Right atrium auricular region (tissue), 2 donors: ENCODE measurements around the gene KCNQ1OT1. TPM values are rescaled to one million over a fixed set of nuclear protein-coding genes. Genes with fewer than 3 reads are reported as not detected.

ENCODE experiments used
- DNase-seq: peaks from one replicate; pipeline ENCODE4 v3.0.0-alpha.2; 2019; ENCODE audit warnings: low spot score
- H3K27ac ChIP-seq, 2 donors: fragments of 200-600 bp; sonication (generic); 1 replicate in 1 of 2; 2 replicates in 1 of 2; pipeline ENCODE4 v1.5.1; 2016 to 2019
- H3K27me3 ChIP-seq, 2 donors: fragments of 200-600 bp; sonication (generic); one replicate each; pipeline versions ENCODE4 v1.5.1 to v1.6.0; 2017 to 2019
- H3K36me3 ChIP-seq: fragments of 200-600 bp; sonication (generic); one replicate; pipeline ENCODE4 v1.5.1; 2016
- H3K4me1 ChIP-seq, 2 donors: fragments of 200-600 bp; sonication (generic); one replicate each; pipeline versions ENCODE4 v1.5.1 to v1.6.0; 2017 to 2019
- H3K4me3 ChIP-seq, 2 donors: fragments of 200-600 bp; sonication (generic); 1 replicate in 1 of 2; 2 replicates in 1 of 2; pipeline ENCODE4 v1.5.1; 2017 to 2019; ENCODE audit warnings: mild to moderate bottlenecking in 1 of 2, moderate library complexity in 1 of 2
- H3K9me3 ChIP-seq, 2 donors: fragments of 200-600 bp; sonication (generic); one replicate each; pipeline ENCODE4 v1.5.1; 2019
- total RNA-seq, 2 donors: library from RNA; depleted of rRNA; stranded (reverse); fragments of >200 nt; gene quantifications; one replicate each; pipeline ENCODE4 v1.1.0, GENCODE V29; 2016
- TF ChIP-seq, protein P1 (sequence below), 2 donors: fragments of 200-600 bp; sonication (generic); IDR thresholded peaks; one replicate each; pipeline ENCODE4 v1.5.1; 2019; ENCODE audit warnings: antibody characterized with exemption in 2 of 2

The KCNQ1OT1 gene
- total RNA-seq, 2 donors from 2014 or later, result 0.35 to 0.37 TPM

DNA sequence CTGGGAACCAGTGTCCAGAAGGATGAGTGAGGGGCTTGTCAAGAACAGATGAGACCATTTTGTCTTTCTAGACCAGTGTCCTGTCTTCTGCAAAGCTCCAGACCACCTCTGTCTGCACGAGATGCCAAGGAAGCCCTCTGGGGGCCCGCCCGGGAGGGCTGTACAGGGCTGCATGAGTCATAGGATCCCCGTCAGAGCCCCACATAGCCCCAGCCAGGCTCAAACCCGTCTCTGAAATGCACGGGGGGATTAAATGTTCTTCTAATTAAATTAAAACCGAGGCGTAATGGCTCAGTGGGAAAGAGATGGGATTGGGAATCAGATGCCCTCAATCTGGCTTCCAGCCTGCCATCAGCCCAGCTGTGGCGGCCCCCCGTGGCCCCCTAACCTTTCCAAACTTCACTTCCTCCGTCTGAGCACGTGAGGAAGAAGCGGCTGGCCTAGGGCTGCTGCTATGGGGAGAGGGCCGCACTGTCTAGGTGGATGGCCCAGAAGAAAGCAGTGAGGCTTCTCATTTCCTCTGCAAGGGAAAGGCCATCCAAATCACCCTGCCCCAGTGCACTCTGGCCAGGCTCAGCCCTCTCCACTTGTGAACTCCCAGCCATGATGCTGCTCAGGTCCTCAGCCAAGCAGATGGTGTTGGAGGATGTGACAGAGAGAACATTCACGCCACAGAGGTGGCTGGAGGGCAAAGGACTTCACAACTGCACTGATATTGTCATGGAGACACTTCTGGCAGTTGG, 32.8 kb downstream of the KCNQ1OT1 start:
- H3K9me3 ChIP-seq, result no peaks in the 10 kb centered on the region
- TF ChIP-seq, protein P1, sequence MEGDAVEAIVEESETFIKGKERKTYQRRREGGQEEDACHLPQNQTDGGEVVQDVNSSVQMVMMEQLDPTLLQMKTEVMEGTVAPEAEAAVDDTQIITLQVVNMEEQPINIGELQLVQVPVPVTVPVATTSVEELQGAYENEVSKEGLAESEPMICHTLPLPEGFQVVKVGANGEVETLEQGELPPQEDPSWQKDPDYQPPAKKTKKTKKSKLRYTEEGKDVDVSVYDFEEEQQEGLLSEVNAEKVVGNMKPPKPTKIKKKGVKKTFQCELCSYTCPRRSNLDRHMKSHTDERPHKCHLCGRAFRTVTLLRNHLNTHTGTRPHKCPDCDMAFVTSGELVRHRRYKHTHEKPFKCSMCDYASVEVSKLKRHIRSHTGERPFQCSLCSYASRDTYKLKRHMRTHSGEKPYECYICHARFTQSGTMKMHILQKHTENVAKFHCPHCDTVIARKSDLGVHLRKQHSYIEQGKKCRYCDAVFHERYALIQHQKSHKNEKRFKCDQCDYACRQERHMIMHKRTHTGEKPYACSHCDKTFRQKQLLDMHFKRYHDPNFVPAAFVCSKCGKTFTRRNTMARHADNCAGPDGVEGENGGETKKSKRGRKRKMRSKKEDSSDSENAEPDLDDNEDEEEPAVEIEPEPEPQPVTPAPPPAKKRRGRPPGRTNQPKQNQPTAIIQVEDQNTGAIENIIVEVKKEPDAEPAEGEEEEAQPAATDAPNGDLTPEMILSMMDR (IDR thresholded peaks at IDR 0.05), result no peak
- DNase-seq, result peak; percentile 49

DNA sequence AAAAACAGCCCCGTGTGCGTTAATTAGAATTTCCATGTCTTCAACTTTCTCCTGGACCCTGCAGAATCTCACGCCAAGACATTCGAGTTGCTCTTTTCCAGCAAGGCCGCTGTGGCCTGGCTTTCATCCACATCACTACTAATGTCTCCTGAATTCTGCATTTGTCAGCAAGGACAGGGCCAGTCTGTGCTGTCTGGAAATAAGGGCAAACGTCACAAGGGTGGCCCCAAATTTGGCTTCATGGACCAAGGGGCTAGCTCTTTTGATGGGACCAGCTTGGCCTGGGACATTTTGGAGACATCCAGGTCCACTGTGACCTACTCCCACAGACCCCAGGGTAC, 33.4 kb downstream of the KCNQ1OT1 start:
- Histone ChIP-seq H3K9me3 (no peaks in the 10 kb centered on the region), H3K27me3 (no peaks in the 10 kb centered on the region), H3K27ac (no peak overlapping the region), H3K4me1 (no peaks in the 10 kb centered on the region), H3K36me3 (no peaks in the 10 kb centered on the region), H3K4me3 (no peak overlapping the region)
- TF ChIP-seq, protein P1 (IDR thresholded peaks at IDR 0.05), result no peak
- DNase-seq, result peak; percentile 56

More for the DNA sequence above, 32.8 kb downstream of the KCNQ1OT1 start:
- Histone ChIP-seq H3K4me3 (no peak overlapping the region), H3K4me1 (no peaks in the 10 kb centered on the region), H3K27ac (no peak overlapping the region), H3K36me3 (no peaks in the 10 kb centered on the region), H3K27me3 (no peaks in the 10 kb centered on the region)

DNA sequence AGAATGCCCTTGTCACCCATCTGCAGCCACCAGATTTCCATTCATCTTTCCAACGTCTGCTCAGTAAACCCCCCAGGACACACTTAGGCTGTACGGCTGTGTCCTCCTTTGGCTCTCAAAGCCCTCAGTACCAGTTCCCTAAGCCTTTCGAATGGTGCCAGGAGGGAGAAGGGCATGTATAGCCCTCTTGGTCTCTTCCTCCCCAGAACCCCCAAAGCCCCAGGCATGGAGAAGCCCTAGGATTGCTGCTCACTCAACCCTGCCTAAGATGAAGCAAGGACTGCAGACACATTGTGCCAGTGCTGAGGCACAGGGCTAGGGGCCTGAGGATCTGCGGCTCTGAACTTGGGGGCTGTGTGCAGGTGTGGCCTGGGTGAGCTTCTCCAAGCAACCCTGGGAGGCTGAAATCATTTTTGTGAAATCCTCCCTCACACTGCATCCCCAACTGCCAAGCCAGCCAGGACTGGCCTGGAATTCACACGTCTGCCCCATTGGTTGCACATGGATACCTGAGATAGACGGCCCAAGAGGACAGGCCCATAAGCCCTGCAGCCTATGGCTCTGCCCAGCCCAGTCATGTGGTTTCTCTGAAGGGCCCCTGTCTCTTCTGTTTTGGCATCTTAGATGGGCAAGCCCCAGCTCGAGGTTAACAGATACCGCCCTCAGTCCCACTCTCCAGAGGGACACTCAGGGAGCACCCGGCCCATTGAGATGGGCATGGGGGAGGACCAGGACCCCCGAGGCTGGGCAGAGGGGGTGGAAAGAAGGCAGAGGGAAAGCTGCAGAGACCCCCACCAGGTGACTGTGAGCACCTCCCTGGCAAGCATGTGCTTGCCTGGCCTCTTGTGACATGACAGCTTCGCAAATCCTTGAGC, 34.0 kb downstream of the KCNQ1OT1 start:
- TF ChIP-seq, protein P1 (IDR thresholded peaks at IDR 0.05), result no peak
- no peaks in the 10 kb centered on the region for H3K27me3 ChIP-seq
- H3K27ac ChIP-seq, result no peak overlapping the region
- peak; percentile 40 for DNase-seq
- no peaks in the 10 kb centered on the region for H3K36me3 ChIP-seq
- peaks cover 0 to 5% of the 10 kb centered on the region in 2 donors for H3K9me3 ChIP-seq
- no peak overlapping the region for H3K4me3 ChIP-seq
- H3K4me1 ChIP-seq, result no peaks in the 10 kb centered on the region

DNA sequence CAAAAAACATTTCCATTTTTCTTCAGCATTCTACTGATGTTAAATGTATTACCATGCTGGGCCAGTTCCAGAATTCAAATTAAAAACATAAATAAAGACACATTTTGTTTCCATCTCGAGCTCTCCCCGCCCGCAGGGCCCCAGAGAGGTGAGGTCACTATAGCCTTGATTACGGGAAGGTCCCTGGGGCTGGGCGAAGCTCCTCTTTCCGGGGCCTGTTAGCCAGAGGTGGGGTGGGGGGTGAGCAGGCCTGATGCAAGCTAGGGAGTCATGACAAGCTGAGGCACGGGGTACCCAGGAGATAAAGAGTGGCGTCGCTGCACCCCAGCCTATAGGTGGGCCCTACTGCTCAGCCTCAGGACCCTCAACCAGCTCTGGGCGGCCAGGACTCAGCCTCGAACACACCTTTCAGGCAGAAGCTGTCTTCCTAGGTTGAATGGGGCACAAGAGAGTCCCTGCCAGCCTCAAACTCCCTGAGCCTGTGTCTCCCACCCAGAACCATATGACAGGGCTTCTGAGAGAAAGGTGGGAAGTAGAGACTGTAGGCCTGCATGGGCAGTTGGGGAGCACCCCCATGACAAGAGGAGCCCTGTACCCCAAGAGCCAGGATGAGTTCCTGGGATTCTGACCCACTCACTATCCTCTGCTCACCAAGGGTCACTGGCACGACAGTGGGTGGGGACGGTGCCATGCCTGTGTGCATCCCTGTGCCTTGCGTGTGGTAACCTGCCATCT, 34.8 kb downstream of the KCNQ1OT1 start:
- DNase-seq, result peak; percentile 26
- TF ChIP-seq, protein P1 (IDR thresholded peaks at IDR 0.05), result no peak
- Histone ChIP-seq H3K27ac (no peak overlapping the region), H3K36me3 (no peaks in the 10 kb centered on the region), H3K4me3 (no peak overlapping the region), H3K27me3 (no peaks in the 10 kb centered on the region), H3K9me3 (peaks cover 0 to 13% of the 10 kb centered on the region in 2 donors), H3K4me1 (no peaks in the 10 kb centered on the region)

DNA sequence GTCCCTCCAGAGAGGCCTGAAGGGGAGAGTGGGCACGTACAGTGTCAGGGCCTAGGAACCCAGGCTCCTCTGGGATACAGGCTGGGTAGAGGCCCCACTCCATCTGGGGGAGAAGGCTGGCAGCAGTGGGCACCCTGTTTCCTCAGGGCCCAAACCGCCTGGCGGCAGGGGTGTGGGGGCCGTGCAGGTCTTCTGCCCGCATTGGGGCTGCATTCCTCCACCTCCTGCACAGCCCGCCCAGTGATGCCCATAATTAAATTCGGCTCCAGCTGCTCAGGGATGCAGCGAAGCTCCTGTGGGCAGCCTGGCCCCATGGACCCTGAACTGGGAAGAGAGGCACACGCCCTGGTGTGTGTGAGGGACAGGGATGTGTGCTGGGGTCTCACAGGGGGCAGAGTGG, 35.4 kb downstream of the KCNQ1OT1 start:
- peak; percentile 23 for DNase-seq
- H3K36me3 ChIP-seq, result no peaks in the 10 kb centered on the region
- H3K27me3 ChIP-seq, result no peaks in the 10 kb centered on the region
- TF ChIP-seq, protein P1 (IDR thresholded peaks at IDR 0.05), result no peak
- H3K27ac ChIP-seq, result no peak overlapping the region
- H3K9me3 ChIP-seq, result peaks cover 0 to 17% of the 10 kb centered on the region in 2 donors
- no peaks in the 10 kb centered on the region for H3K4me1 ChIP-seq
- H3K4me3 ChIP-seq, result no peak overlapping the region
